ENCODE data around the gene EYA2. TPM values are rescaled to one million over a fixed set of nuclear protein-coding genes. Genes with fewer than 3 reads are reported as not detected.

The EYA2 gene
- total and polyA plus RNA-seq, 11 donors: 0.30 to 4.2 (median 0.70) TPM

DNA sequence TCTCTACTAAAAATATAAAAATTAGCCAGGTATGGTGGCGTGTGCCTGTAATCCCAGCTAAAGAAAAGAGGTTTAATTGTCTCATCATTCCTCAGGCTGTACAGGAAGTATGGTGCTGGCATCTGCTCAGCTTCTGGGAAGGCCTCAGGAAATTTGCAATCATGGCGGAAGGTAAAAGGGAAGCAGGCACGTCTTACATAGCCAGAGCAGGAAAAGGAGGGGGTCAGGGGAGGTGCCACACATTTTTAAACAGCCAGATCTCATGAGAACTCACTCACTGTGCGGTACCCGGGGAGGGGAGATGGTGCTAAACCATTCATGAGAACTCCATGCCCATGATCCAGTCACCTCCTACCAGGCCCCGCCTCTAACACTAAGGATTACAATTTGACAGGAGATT lies 191.7 kb downstream of the EYA2 start:
- peak in 1 of 4 donors; percentile 42 for ATAC-seq
- peaks cover 0 to 15% (median 0%) of the 10 kb centered on the region in 12 donors for H3K9me3 ChIP-seq
- peaks cover 0 to 6% (median 0%) of the 10 kb centered on the region in 12 donors for H3K4me1 ChIP-seq
- H3K4me3 ChIP-seq: no peak overlapping the region
- 60 to 70% (median 64%) methylated on average over 6 of the region's 6 CpGs for WGBS, 4 donors
- no peaks in the 10 kb centered on the region for H3K27me3 ChIP-seq
- intact Hi-C loops (cut with DNase I): no loop called here
- DNase-seq: no peak
- H3K27ac ChIP-seq: no peak overlapping the region
- no peak for TF ChIP-seq CTCF (IDR thresholded peaks at IDR 0.05)
- TF ChIP-seq POLR2A (IDR thresholded peaks at IDR 0.05): no peak
- no peaks in the 10 kb centered on the region for H3K36me3 ChIP-seq

DNA sequence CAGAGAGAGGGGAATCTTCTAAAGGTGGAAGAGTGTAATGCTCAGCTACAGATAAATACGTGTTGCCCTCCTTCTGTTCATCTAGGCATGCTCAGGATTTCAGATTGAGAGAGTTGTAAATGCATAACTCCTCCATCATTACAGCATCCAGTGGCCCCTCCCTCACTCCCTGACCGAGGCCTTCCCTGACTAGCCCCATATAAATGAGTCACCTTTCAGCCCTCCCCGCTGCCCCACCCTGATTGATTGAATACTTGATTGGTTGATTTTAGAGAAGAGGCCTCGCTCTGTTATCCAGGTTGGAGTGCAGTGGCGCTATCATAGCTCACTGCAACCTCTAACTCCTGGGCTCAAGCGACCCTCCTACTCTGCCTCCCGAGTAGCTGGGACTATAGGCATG lies 193.7 kb downstream of the EYA2 start:
- intact Hi-C loops (cut with DNase I): no loop called here
- Histone ChIP-seq H3K4me1 (peaks cover 0 to 6% (median 0%) of the 10 kb centered on the region in 12 donors), H3K27me3 (no peaks in the 10 kb centered on the region), H3K27ac (no peak overlapping the region), H3K4me3 (no peak overlapping the region), H3K36me3 (no peaks in the 10 kb centered on the region), H3K9me3 (peaks cover 0 to 15% (median 0%) of the 10 kb centered on the region in 12 donors)
- WGBS, 4 donors: 85 to 96% (median 92%) methylated on average over 7 of the region's 7 CpGs
- ATAC-seq: no peak
- DNase-seq: no peak
- TF ChIP-seq CTCF (IDR thresholded peaks at IDR 0.05): no peak
- TF ChIP-seq POLR2A (IDR thresholded peaks at IDR 0.05): no peak

DNA sequence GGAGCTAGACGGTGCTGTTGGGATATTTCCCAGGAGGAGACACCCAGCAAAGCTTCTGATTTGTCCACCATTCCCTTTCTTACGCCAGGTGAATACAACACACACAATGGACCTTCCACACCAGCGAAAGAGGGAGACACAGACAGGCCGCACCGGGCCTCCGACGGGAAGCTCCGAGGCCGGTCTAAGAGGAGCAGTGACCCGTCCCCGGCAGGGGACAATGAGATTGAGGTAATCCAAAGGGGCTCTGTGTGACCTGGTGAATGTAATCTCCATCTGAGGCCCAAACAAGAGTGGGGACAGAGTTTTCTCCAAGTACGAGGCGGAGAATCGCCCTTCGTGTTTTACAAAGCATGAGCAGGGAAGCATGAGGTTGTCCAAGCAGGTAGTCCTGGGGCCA lies 194.5 kb downstream of the EYA2 start:
- WGBS, 4 donors: 88 to 95% (median 93%) methylated on average over 14 to 15 of the region's 15 CpGs
- Histone ChIP-seq H3K36me3 (no peaks in the 10 kb centered on the region), H3K9me3 (peaks cover 0 to 15% (median 0%) of the 10 kb centered on the region in 12 donors), H3K27me3 (no peaks in the 10 kb centered on the region), H3K4me1 (peaks cover 0 to 6% (median 0%) of the 10 kb centered on the region in 12 donors), H3K27ac (no peak overlapping the region), H3K4me3 (no peak overlapping the region)
- DNase-seq (no peak), ATAC-seq (no peak)
- TF ChIP-seq POLR2A (IDR thresholded peaks at IDR 0.05) (no peak), CTCF (IDR thresholded peaks at IDR 0.05) (no peak)
- intact Hi-C loops (cut with DNase I): no loop called here

DNA sequence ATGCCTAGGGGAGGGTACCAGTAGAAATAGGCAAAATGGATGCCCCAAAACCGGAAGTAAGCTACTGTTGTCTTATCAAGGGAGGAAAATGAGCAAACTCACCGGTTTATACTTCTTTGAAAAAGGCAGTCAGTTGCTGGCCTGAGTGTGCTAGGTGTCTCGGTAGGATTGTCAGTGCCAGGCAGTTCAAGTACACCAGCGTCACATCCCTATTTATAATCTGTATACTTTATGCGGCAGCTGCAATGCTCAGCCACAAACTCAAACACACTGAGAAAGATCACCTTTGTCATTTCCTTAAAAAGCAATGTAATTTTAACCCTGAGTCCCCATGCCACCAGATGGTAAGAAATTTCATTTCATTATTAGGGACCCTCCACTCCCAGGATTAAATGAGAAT lies 196.2 kb downstream of the EYA2 start:
- no peak for TF ChIP-seq POLR2A (IDR thresholded peaks at IDR 0.05)
- no peak for TF ChIP-seq CTCF (IDR thresholded peaks at IDR 0.05)
- Histone ChIP-seq H3K4me1 (peaks cover 0 to 6% (median 0%) of the 10 kb centered on the region in 12 donors), H3K27ac (no peak overlapping the region), H3K36me3 (no peaks in the 10 kb centered on the region), H3K27me3 (no peaks in the 10 kb centered on the region), H3K4me3 (no peak overlapping the region), H3K9me3 (peaks cover 0 to 20% (median 7%) of the 10 kb centered on the region in 12 donors)
- intact Hi-C loops (cut with DNase I): no loop called here
- ATAC-seq (peak in 2 of 4 donors; percentile 56 to 60), DNase-seq (no peak)
- WGBS, 4 donors: 81 to 85% (median 84%) methylated on average over 5 of the region's 5 CpGs

Measured in heart left ventricle (tissue), 16 donors.